T-helper 1 cell treated with Interleukin-12 subunit alpha and Interleukin-12 subunit beta and Interleukin-4 antibody, amounts not matched to agents 30 ng/mL and 1 ng/mL, for 36 hours (primary cell): ENCODE data around the gene TTLL3. TPM values are rescaled to one million over a fixed set of nuclear protein-coding genes. Genes with fewer than 3 reads are reported as not detected.

ENCODE experiments used
- intact Hi-C: fragments of 100-400 bp; cut with micrococcal nuclease; formaldehyde crosslinking; loops from one replicate; pipeline ENCODE4 v1.15.1; 2024
- total RNA-seq: library from RNA; stranded (reverse); gene quantifications from 2 replicates; pipeline ENCODE4 v1.2.3, GENCODE V29; 2022

The TTLL3 gene
- total RNA-seq, 1 donor from 2014 or later: 46.7 TPM

- intact Hi-C loops: no loop called here
These were observed 3.9 kb upstream of the TTLL3 start for GRCh38 chr3:9806137-9806536.

- intact Hi-C loops: no loop called here
These were observed 3.1 kb upstream of the TTLL3 start for GRCh38 chr3:9806688-9807589.

- intact Hi-C loops: loop anchor here (2.0 kb wide), 1 partner anchor 37 kb away; the partner anchor contains the start of gene RPUSD3
These were observed 2.1 kb upstream of the TTLL3 start for GRCh38 chr3:9807981-9808344.

DNA sequence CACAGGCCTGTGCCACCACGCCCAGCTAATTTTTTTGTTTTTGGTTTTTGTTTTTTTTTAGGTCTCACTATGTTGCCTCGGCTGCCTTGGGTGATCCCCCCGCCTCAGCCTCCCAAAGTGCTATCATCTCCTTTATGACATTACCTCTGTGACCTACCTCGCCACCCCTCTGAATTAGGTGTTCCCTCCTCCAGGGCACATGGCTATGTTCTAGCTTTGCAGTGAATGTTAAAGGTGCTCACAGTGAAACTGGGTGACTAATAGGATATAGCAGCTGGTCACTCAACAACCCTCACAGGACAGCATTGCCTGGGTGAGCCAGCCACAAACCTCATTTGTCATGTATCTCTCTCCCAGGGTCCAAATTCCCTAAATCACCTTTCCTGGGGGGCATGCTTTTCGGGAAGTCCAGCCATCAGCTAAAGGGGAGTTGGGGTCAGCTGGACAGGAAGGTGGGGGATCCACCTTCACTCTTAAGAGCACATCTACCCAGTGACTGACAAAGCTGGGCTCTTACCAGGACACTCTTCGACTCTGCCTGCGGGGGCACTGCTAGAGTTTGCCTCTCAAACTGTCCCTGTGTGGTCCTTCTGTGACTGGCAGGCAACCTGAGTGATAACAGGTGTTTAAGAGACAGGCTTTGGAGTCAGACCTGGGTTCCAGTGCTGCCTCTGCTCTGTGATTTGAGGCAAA lies 1.6 kb upstream of the TTLL3 start:
- intact Hi-C loops: loop anchor here (1.0 to 2.0 kb wide), 4 partner anchors 15 to 77 kb away; partner anchors contain the start of genes ARPC4, BRPF1, OGG1 and RPUSD3

GRCh38 chr3:9809239-9809614 lies 835 bp upstream of the TTLL3 start:
- intact Hi-C loops: loop anchor here (1.0 to 2.0 kb wide), 4 partner anchors 16 to 78 kb away; partner anchors contain the start of genes ARPC4, BRPF1, OGG1 and RPUSD3

- intact Hi-C loops: no loop called here
These were observed 340 bp downstream of the TTLL3 start for GRCh38 chr3:9810433-9810770.

DNA sequence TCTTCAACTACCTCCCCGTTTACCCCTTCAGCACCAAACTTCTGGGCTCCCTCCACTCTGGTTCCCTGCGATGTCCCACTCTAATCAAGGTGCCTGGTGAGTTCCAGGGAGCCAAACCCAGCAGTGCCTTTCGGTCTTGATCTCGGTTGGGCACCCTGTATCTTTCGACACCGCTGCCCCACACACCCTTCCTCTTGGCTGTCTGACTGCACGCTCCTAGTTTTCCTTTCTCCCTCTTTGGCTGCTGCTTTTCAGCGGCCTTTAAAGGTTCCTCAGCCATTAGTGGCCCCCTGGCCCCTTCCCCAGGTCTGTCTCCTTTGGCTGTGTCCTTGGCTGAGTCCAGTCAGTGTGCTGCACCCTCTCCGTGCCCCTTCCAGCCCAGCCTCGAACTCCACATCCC lies 784 bp downstream of the TTLL3 start:
- intact Hi-C loops: no loop called here

DNA sequence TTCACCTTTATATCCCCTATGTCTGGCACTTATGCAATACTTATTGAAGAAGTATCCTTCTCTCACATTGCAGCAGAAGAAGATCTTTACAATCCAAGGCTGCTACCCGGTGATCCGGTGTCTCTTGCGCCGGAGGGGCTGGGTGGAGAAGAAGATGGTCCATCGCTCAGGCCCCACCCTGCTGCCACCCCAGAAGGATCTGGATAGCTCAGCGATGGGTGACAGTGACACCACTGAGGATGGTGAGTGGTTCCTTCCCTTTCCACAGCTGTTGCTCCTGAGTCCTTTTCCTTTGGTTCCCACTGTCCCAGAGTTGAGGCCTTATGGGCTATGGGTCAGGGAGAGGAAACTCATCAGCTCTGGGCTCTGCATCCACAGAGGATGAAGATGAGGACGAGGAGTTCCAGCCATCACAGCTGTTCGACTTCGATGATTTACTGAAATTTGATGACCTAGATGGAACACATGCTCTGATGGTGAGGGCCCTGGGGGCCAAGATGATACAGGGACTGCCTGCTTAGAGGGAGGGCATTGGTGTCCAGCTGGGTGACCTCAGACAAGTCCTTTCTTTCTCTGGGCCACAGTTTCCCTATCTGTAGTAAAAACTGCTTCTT lies 2.9 kb downstream of the TTLL3 start:
- intact Hi-C loops: no loop called here

DNA sequence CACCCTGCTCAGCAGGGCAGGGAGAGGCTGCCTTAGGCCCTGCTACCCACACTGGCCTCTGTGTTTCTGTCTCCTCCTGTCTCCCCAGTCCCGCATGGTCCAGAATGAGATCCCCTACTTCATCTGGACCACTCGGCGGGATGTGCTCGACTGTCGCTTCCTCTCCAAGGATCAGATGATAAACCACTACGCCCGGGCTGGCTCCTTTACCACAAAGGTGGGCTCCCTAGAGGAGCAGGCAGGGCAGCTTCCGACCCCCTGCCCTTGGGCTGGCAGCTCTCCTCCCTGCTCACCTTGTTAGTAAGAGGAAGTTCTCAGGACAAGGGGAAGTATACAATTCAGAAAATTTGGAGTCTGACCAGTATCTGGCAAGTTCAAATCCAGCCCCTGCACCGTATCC lies 5.9 kb downstream of the TTLL3 start:
- intact Hi-C loops: no loop called here

DNA sequence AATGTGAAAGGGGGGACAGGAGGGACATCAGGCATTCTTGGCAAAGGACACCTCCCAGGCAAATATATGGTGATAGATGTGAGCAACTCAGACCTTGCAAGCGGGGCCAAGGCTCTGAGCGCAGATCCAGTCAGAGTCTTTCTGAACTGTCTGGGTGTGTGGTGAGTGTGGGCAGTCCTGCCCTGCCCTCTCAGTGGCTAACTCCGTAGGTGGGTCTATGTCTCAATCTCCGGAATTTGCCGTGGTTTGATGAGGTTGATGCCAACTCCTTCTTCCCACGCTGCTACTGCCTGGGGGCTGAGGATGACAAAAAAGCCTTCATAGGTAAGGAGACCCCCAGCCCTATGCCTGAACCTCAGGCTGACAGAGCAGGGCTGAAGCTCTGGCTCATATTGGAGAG lies 7.4 kb downstream of the TTLL3 start:
- intact Hi-C loops: no loop called here

DNA sequence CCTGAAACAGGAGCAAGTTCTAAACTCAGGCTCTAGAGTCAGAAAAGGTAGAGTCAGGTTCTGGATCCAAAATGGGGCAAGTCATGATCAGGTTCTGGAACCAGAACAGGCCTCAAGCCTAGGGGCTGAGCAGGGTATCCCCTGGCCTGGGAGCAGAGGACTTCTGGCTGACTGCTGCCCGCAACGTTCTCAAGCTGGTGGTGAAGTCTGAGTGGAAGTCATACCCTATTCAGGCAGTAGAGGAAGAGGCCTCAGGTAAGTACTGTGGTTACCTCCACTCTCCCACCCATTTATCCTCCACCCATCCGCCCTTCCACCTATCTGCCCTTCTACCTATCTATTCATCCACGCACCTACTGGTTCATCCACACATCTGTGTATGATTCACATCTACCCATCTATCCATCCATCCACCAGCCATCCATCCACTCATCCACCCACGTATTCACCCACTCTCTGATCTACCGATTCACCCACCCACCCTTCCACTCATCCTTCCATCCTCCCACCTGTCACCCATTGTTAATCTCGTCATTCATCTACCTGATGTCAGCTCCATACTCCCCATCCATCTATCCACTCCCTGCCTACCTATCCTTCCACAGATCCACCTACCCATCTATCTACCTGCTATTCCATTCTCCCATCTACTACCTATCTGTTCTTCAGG lies 8.7 kb downstream of the TTLL3 start:
- intact Hi-C loops: no loop called here

DNA sequence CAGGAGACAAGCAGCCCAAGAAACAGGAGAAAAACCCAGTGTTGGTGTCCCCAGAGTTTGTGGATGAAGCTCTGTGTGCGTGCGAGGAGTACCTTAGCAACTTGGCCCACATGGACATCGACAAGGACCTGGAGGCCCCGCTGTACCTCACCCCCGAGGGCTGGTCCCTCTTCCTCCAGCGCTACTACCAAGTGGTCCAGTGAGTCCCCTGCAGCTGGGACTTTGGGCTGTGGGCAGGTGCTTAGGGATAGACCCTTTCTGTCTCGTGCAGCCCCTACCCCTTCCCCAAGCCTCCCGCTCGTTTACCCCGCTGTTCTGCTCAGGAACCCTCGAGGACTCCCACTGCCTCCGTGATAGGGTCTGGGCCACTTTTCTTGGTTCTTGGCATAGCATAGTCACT lies 10.5 kb downstream of the TTLL3 start:
- intact Hi-C loops: no loop called here

- intact Hi-C loops: no loop called here
These were observed 10.9 kb downstream of the TTLL3 start for GRCh38 chr3:9820946-9821345.

DNA sequence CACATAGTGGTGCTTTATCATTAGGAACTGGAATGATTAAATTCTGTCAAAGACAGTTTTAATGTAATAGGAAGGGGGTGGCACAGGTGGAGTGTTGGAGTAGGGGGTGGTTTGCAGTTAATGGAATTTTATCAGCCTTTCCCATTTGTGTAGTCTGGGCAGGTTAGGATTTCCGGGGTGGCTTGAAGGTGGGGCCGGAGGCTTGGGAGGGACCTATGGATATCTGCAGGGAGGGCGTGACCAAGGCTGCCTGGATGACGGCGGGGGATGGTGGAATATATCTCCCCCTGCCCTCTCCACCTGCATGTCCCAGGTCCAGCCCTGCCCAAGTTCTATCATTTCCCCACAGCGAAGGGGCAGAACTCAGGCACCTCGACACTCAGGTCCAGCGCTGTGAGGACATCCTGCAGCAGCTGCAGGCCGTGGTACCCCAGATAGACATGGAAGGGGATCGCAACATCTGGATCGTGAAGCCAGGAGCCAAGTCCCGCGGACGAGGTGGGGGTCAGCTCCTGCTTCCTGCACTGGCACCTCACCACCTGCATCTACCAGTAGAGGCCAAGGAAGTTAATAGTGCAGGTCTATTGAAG lies 15.5 kb downstream of the TTLL3 start:
- intact Hi-C loops: no loop called here

DNA sequence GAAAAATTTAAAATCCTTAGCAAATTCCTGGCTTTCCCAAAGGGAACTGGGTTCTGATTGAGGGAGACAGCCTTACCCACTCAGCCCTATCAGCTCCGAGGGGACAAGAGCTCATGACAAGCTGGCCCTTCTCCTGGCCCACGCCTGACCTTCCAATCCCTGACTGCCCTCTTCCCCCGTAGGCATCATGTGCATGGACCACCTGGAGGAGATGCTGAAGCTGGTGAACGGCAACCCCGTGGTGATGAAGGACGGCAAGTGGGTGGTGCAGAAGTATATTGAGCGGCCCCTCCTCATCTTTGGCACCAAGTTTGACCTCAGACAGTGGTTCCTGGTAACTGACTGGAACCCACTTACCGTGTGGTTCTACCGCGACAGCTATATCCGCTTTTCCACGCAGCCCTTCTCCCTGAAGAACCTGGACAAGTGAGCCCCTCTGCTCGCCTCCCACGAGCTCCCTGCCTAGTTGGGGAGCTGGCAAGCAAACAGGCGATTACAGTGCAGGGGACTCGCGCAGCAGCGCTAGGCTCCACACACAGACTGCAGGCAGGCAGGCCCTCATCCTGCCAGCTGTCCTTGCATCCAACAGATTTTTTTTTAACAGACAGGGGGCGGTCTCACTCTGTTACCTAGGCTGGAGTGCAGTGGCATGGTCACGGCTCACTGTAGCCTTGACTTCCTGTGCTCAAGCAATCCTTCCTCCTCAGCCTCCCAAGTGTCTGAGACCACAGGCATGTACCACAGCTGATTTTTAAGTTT lies 16.9 kb downstream of the TTLL3 start:
- intact Hi-C loops: loop anchor here (1.0 kb wide), 1 partner anchor 119 kb away; no protein-coding TSS in a partner anchor

- intact Hi-C loops: no loop called here
These were observed 19.0 kb downstream of the TTLL3 start for GRCh38 chr3:9828801-9829755.

GRCh38 chr3:9831253-9831652 lies 21.2 kb downstream of the TTLL3 start:
- intact Hi-C loops: no loop called here

GRCh38 chr3:9833078-9833477 lies 23.0 kb downstream of the TTLL3 start:
- intact Hi-C loops: no loop called here
